Iris pigment epithelial cell (primary cell): Measurements from ENCODE around the gene KIF1A.

Experiments used
- DNase-seq: peaks from one replicate; pipeline ENCODE4 v3.0.0-alpha.2; 2011; ENCODE audit warnings: low read depth

KIF1A gene

DNA sequence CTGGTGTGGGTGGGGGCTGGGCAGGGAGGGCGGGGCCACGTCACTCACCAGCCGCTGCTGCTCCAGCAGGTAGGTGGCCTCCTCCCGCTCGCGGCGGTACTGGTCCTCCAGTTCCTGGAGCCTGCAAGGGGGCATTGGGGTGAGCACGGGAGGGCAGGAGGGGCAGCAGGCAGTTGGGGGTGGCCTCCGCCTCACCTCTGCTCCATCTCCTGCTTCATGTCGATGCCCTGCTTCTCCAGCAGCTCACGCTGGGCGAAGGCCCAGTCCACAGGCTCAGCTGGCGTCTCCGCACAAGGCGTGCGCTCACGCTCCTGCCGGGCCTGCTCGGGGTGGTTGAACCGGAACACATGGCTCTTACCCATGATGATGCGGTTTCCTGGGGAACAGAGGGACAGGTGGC is 57.0 kb downstream of the KIF1A start:
- no peak for DNase-seq

- DNase-seq, result no peak
Observed at GRCh38 chr2:240762249-240762648, 57.8 kb downstream of the KIF1A start.

GRCh38 chr2:240760576-240761246 is 59.3 kb downstream of the KIF1A start:
- no peak for DNase-seq

DNA sequence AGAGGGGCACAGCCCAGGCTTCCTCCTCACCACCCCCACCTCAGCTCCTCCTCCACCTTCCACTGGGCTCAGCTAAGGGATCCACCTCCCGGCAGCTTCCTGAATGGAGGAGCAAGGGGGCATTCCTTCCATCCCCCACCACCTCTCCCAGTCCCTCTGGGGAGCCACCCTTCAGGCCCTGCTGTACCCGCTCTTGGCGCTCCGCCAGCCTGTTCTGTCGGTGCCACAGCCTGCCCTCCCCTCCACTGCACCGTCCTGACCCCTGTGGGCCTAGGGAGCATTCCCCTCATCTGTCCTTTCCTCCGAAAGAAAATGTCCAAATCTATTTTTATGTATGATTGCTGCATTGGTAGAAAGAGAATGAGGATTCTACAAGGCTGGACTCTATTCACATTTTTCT is 59.9 kb downstream of the KIF1A start:
- no peak for DNase-seq

DNA sequence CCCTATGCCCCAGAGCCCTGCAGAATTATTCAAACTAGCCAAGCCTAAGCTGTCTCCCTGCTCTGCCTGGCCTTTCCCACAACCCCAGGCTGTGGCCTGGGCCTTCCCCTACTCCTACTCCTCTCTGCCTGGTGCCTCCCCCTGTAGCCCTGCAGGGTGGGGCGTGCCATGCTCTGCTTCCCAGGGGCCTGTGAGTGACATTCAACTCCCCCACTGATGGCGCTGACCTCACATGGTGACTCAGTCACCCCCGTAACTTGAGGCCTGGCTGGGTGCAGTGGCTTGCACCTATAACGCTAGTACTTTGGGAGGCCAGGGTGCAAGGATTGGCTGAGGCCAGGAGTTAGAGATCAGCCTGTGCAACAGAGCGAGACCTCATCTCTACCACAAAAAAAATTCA is 60.6 kb downstream of the KIF1A start:
- no peak for DNase-seq

- no peak for DNase-seq
Observed at GRCh38 chr2:240757086-240757614, 62.9 kb downstream of the KIF1A start.

- DNase-seq, result no peak
Observed at GRCh38 chr2:240752209-240752608, 67.8 kb downstream of the KIF1A start.

DNA sequence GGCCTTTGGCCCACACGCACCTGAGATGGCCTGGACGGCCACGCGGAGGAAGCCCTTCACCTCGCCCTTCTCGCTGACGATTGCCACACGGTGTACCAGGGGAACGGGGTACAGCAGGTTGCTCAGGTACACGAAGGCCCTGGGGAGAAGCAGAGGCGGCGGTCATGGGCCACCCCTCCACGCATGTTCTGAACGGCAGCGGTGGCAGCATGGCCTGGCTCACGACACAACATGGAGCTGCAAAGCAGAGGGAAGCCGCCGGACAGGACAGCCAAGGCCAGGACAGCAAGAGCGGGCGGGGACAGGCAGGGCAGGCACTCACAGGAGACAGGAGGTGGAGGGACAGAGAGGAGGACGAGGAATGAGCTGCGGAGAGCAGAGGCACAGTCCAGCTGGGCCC is 69.6 kb downstream of the KIF1A start:
- no peak for DNase-seq

DNA sequence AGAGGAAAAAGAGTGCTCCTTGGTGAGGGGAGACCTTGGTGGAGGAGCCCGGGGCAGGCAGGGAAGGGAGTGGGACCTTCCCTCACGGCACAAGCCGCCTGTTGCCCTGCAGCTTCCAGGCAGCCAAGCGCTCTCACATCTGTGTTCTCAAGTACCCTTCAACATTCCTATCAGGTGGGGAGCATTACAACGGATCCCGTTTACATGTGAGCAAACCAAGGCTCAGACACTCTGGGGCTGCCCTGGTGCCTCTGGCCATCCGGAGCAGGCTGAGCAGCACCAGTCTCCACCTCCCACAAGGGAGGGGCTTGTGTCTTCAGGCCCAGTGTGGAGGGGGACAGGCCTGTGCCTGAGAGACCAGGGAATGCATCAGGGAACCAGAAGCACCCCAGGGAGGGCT is 70.5 kb downstream of the KIF1A start:
- no peak for DNase-seq

- DNase-seq, result no peak
Observed at GRCh38 chr2:240747256-240747655, 72.8 kb downstream of the KIF1A start.

DNA sequence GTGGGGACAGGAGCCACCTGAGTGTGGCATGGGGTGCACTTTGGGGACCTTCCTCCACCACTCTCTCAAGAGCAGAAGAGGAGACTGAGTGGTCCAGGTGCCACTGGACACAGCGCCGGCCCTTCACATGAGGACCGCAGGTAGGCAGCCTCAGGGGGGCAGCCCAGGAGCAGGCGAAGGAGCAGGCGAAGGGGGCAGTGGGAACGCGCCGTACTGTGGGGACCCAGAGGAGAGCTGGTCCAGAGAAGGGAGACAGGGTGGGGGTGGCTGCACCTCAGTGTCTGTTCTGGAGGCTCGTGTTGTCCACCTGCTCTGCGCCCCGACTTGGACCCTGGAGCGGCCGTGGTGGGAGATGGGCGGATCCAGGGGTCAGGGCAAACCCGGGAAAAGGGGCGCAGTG is 73.3 kb downstream of the KIF1A start:
- DNase-seq, result no peak

GRCh38 chr2:240745962-240746361 is 74.1 kb downstream of the KIF1A start:
- DNase-seq, result no peak

DNA sequence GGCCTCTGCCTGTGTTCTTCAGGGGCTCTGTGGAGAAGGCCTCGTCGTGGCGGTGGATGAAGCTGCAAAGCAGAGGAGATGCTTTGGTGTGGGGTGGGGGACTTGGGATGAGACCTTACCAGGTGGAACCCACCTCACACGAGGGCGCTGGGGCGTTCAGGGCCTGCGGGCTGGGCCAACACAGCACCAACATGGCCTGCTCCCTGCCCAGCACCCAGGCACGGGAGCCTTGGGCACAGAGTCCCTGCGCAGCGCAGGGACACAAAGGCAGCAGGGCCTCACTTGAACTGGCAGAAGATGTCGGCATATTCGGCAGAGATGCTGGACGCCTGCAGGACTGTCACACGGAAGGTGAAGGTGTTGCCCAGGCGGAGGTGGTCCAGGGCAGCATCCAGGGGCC is 74.6 kb downstream of the KIF1A start:
- no peak for DNase-seq

DNA sequence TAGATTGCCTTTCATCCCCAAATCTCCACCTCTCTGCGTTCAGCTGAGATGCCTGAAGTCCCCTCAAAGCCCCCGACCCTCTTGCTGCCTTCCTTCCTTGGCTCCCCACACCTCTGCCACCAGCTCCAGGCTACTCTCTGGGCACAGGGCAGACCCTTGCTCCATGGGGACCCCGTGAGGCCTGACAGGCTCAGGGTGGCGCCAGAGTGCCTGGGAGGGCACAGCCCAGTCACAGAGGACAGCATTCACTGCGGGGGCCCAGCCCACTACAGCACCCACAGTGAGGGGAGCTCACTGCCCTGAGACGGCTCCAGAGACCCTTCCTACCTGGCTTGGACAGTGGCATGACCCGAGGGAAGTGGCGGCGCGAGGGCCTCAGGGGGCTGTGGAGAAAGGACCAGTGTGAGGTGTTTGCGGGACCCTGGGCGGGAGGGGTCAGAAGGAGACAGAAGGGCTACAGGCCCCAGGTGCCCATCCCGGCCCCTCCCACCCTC is 77.4 kb downstream of the KIF1A start:
- DNase-seq, result no peak

DNA sequence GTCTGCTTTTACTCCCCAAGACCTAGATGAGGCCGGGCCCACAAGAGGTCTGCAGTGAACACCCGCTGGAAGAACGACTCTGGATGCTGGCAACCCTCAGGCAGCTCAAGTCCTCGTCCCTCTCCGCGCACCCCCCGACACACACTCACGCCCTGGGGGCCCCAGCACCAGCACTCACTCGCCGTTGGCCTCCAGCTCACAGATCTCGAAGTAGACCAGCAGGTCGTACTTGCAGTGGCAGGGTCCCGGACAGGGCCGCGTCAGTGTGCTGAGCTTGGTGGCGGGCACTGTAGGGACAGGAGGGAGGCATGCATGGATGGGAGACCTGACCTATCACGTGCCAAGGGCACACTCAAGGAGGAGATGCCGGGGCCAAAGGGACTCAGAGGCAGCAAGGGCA is 78.9 kb downstream of the KIF1A start:
- DNase-seq, result no peak

GRCh38 chr2:240739797-240740196 is 80.2 kb downstream of the KIF1A start:
- no peak for DNase-seq

GRCh38 chr2:240737958-240738357 is 82.1 kb downstream of the KIF1A start:
- DNase-seq, result no peak

DNA sequence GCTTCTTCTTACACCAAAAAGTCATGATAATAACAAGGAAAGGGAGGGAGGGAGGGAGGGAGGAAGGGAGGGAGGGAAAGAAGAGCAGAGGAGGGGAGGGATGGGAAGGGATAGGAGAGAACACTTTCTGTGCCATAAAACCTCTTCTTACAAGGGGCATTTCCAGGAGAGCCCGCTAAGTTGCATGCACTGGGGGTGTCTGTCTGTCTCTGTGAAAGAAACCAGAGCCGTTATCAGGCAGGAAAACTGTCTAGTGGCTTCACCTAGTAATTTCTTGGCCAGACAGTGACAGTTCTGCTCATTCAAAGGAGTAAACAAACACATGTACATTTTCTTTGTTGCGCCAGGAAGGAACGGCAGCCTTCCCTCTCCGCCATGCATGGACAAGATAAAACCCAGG is 82.5 kb downstream of the KIF1A start:
- no peak for DNase-seq

GRCh38 chr2:240736281-240737250 is 83.5 kb downstream of the KIF1A start:
- DNase-seq, result no peak

- DNase-seq, result no peak
Observed at GRCh38 chr2:240735476-240735875, 84.5 kb downstream of the KIF1A start.

DNA sequence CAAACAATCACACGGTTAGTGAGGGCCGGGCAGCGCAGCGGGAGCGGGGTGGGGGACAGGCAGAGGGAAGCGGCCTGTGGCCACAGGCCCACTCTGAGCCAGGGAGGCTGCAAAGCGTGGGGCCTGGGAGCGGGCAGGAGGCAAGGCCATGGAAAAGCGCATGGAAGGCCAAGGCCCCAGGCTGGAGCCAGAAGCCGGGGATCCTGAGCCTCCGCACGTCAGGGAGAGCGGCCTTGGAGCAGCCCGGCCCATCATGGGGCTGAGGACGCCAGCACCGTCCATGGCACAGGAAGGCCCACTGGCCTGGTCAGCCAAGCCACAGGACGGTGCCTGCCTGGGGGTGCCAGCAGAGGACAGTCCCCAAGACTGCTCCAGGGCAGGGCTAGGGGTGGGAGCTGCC is 85.3 kb downstream of the KIF1A start:
- no peak for DNase-seq

DNA sequence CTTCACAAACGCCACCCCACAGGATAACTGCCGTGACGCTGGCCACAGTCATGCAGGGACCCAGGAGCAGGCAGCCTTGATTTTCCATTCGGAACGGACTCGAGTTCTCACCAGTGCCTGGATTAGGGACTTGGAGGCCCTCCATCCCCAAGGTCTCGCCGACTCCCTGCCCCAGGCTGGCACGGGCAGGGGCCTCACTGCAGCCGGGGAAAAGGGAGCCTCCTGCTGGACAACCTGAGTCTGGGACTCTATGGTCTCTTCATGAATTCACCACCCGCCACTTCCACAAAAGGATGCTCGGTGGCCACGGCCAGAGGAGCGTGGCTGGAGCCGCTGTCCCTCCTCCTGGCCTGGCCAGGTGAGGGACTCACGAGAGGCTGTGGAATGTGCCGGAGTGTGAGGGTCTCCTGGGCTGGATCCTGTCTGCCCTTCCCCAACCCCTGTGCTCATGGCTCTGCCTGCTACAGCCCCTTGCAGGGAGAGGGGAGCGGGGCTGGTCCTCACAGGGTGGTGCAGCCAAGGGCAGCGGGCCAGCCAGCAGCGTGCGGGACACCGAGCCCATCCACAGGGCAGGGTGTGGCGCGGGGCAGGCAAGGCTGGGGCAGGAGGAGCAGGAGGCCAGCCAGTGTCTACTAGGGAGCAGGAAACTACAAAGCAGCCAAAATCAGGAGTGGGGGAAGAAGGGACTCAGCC is 86.1 kb downstream of the KIF1A start:
- DNase-seq, result peak; percentile 7
